ENCODE data around the gene ANKRD40CL. TPM values are rescaled to one million over a fixed set of nuclear protein-coding genes. Genes with fewer than 3 reads are reported as not detected.

Gene ANKRD40CL
- total and polyA plus RNA-seq, 2 donors = 0.05 TPM; not detected in 1

GRCh38 chr17:50719144-50719923 is 48.0 kb downstream of the ANKRD40CL start, which contains the start of gene LUC7L3:
Gene LUC7L3 (plus strand): TSS chr17:50719603. CDS start chr17:50719733, 130 bp downstream.
- Histone ChIP-seq H3K9me3 (ENCODE audit: control insufficient read depth in 2 of 2, insufficient read depth in 1 of 2, low read length in 1 of 2) (no peaks in the 10 kb centered on the region), H3K27ac (ENCODE audit: low read depth in 1 of 2, low read length in 1 of 2) (peak within 1 kb of the TSS; percentile 98 to 99), H3K4me3 (ENCODE audit: low read length in 2 of 2) (peak within 1 kb of the TSS; percentile 97 to 98), H3K27me3 (ENCODE audit: control insufficient read depth in 2 of 2, insufficient read depth in 1 of 2, low read length in 1 of 2) (no peaks in the 10 kb centered on the region), H3K4me1 (ENCODE audit: control insufficient read depth in 2 of 2, insufficient read depth in 2 of 2, low read length in 2 of 2) (peaks cover 18 to 20% of the 10 kb centered on the region in 2 donors), H3K36me3 (ENCODE audit: control insufficient read depth in 2 of 2, insufficient read depth in 2 of 2, low read length in 1 of 2) (peaks cover 0 to 9% of the 10 kb centered on the region in 2 donors)
- WGBS = 2% methylated on average over 76 of the region's 76 CpGs
- peak; percentile 79 to 97 (median 92) for DNase-seq (ENCODE audit: low read depth in 6 of 9, low spot score in 9 of 9)

GRCh38 chr17:50715471-50715870 is 51.8 kb downstream of the ANKRD40CL start:
- Histone ChIP-seq H3K4me1 (ENCODE audit: control insufficient read depth in 2 of 2, insufficient read depth in 2 of 2, low read length in 2 of 2) (peaks cover 4 to 6% of the 10 kb centered on the region in 2 donors), H3K9me3 (ENCODE audit: control insufficient read depth in 2 of 2, insufficient read depth in 1 of 2, low read length in 1 of 2) (no peaks in the 10 kb centered on the region), H3K4me3 (ENCODE audit: low read length in 2 of 2) (no peak overlapping the region), H3K27ac (ENCODE audit: low read depth in 1 of 2, low read length in 1 of 2) (no peak overlapping the region), H3K27me3 (ENCODE audit: control insufficient read depth in 2 of 2, insufficient read depth in 1 of 2, low read length in 1 of 2) (no peaks in the 10 kb centered on the region), H3K36me3 (ENCODE audit: control insufficient read depth in 2 of 2, insufficient read depth in 2 of 2, low read length in 1 of 2) (no peaks in the 10 kb centered on the region)
- no peak for DNase-seq (ENCODE audit: low read depth in 6 of 9, low spot score in 9 of 9)
- WGBS = 95% methylated on average over 3 of the region's 3 CpGs

GRCh38 chr17:50712641-50713040 is 54.7 kb downstream of the ANKRD40CL start:
- Histone ChIP-seq H3K4me3 (ENCODE audit: low read length in 2 of 2) (no peak overlapping the region), H3K27me3 (ENCODE audit: control insufficient read depth in 2 of 2, insufficient read depth in 1 of 2, low read length in 1 of 2) (no peaks in the 10 kb centered on the region), H3K4me1 (ENCODE audit: control insufficient read depth in 2 of 2, insufficient read depth in 2 of 2, low read length in 2 of 2) (peaks cover 7 to 11% of the 10 kb centered on the region in 2 donors), H3K9me3 (ENCODE audit: control insufficient read depth in 2 of 2, insufficient read depth in 1 of 2, low read length in 1 of 2) (no peaks in the 10 kb centered on the region), H3K27ac (ENCODE audit: low read depth in 1 of 2, low read length in 1 of 2) (no peak overlapping the region), H3K36me3 (ENCODE audit: control insufficient read depth in 2 of 2, insufficient read depth in 2 of 2, low read length in 1 of 2) (no peaks in the 10 kb centered on the region)
- DNase-seq (ENCODE audit: low read depth in 6 of 9, low spot score in 9 of 9) = no peak
- WGBS = 98% methylated on average over 9 of the region's 9 CpGs

Other genes with a start within 250 kb of the ANKRD40CL start
- gene EPN3, start 234.8 kb downstream of the ANKRD40CL start, total RNA-seq = 2.2 TPM
- 5.3 TPM for gene EPN3, start 234.8 kb downstream of the ANKRD40CL start, polyA plus RNA-seq
- 8.0 TPM for gene SPATA20, start 220.3 kb downstream of the ANKRD40CL start, total RNA-seq
- 12.4 TPM for gene SPATA20, start 220.3 kb downstream of the ANKRD40CL start, polyA plus RNA-seq
- gene CACNA1G, start 206.8 kb downstream of the ANKRD40CL start, total RNA-seq = 0.38 TPM
- 0.27 TPM for gene CACNA1G, start 206.8 kb downstream of the ANKRD40CL start, polyA plus RNA-seq
- gene ABCC3, start 132.6 kb downstream of the ANKRD40CL start, total RNA-seq = 1.8 TPM
- gene ABCC3, start 132.6 kb downstream of the ANKRD40CL start, polyA plus RNA-seq = 3.7 TPM
- gene ANKRD40, start 59.6 kb downstream of the ANKRD40CL start, total RNA-seq = 16.6 TPM
- 11.9 TPM for gene ANKRD40, start 59.6 kb downstream of the ANKRD40CL start, polyA plus RNA-seq
- 145 TPM for gene LUC7L3, start 47.9 kb downstream of the ANKRD40CL start, total RNA-seq
- gene LUC7L3, start 47.9 kb downstream of the ANKRD40CL start, polyA plus RNA-seq = 200 TPM
- gene WFIKKN2, start 68.1 kb upstream of the ANKRD40CL start, total RNA-seq = 0.14 TPM
- 0.82 TPM for gene WFIKKN2, start 68.1 kb upstream of the ANKRD40CL start, polyA plus RNA-seq
- 7.7 TPM for gene TOB1, start 98.8 kb upstream of the ANKRD40CL start, total RNA-seq
- gene TOB1, start 98.8 kb upstream of the ANKRD40CL start, polyA plus RNA-seq = 49.3 TPM